ENCODE results near the gene PDE8A. TPM values are rescaled to one million over a fixed set of nuclear protein-coding genes. Genes with fewer than 3 reads are reported as not detected.

PDE8A gene
- total RNA-seq, 6 experiments from 2014 or later, result 32.7 to 40.5 (median 37.4) TPM

GRCh38 chr15:84955089-84955848 is 26.4 kb upstream of the PDE8A start:
- Histone ChIP-seq H3K27me3 (no peaks in the 10 kb centered on the region), H3K36me3 (no peaks in the 10 kb centered on the region), H3K4me3 (no peak overlapping the region), H3K9me3 (no peaks in the 10 kb centered on the region), H3K27ac (no peak overlapping the region), H3K4me1 (peaks cover 0 to 3% (median 0%) of the 10 kb centered on the region in 4 donors)
- ATAC-seq (peak; percentile 84 to 97 (median 92)), DNase-seq (peak; percentile 68 to 78 (median 72))
- 21% methylated on average over 9 of the region's 15 CpGs for WGBS (ENCODE audit: insufficient coverage, low coverage, low lambda C conversion rate, missing lambda C conversion rate)
- TF ChIP-seq POLR2A (IDR thresholded peaks at IDR 0.05) (no peak), CTCF (IDR thresholded peaks at IDR 0.05) (peak; percentile 70 to 92 (median 86))
- intact Hi-C loops (cut with DNase I), result loop anchor here (10.0 kb wide), 2 partner anchors 90 to 220 kb away; no protein-coding TSS in a partner anchor

- Histone ChIP-seq H3K4me3 (no peak overlapping the region), H3K36me3 (no peaks in the 10 kb centered on the region), H3K27me3 (no peaks in the 10 kb centered on the region), H3K9me3 (no peaks in the 10 kb centered on the region), H3K27ac (no peak overlapping the region), H3K4me1 (peaks cover 0 to 3% (median 0%) of the 10 kb centered on the region in 4 donors)
- no peak for DNase-seq
- 82% methylated on average over 2 of the region's 2 CpGs for WGBS (ENCODE audit: insufficient coverage, low coverage, low lambda C conversion rate, missing lambda C conversion rate)
- no peak for ATAC-seq
- TF ChIP-seq POLR2A (IDR thresholded peaks at IDR 0.05) (no peak), CTCF (IDR thresholded peaks at IDR 0.05) (no peak)
- intact Hi-C loops (cut with DNase I), result loop anchor here (10.0 kb wide), 2 partner anchors 89 to 219 kb away; no protein-coding TSS in a partner anchor
Measured at GRCh38 chr15:84956199-84956598, 25.5 kb upstream of the PDE8A start.

GRCh38 chr15:84960391-84961113 is 21.1 kb upstream of the PDE8A start:
- no peak for ATAC-seq
- no peak for DNase-seq
- Histone ChIP-seq H3K4me3 (no peak overlapping the region), H3K27ac (no peak overlapping the region), H3K9me3 (no peaks in the 10 kb centered on the region), H3K36me3 (no peaks in the 10 kb centered on the region), H3K27me3 (no peaks in the 10 kb centered on the region), H3K4me1 (peaks cover 0 to 3% (median 0%) of the 10 kb centered on the region in 4 donors)
- intact Hi-C loops (cut with DNase I), result loop anchor here in 1 of 2 donors (10.0 kb wide), 1 partner anchor 84 kb away; no protein-coding TSS in a partner anchor
- 76% methylated on average over 8 of the region's 13 CpGs for WGBS (ENCODE audit: insufficient coverage, low coverage, low lambda C conversion rate, missing lambda C conversion rate)
- no peak for TF ChIP-seq CTCF (IDR thresholded peaks at IDR 0.05)
- TF ChIP-seq POLR2A (IDR thresholded peaks at IDR 0.05), result no peak

- 69% methylated on average over 2 of the region's 3 CpGs for WGBS (ENCODE audit: insufficient coverage, low coverage, low lambda C conversion rate, missing lambda C conversion rate)
Measured at GRCh38 chr15:84961114-84961452, 20.6 kb upstream of the PDE8A start.

More at GRCh38 chr15:84961114-84961452, 20.6 kb upstream of the PDE8A start:
- Histone ChIP-seq H3K9me3 (no peaks in the 10 kb centered on the region), H3K27ac (no peak overlapping the region), H3K27me3 (no peaks in the 10 kb centered on the region), H3K4me3 (no peak overlapping the region), H3K36me3 (no peaks in the 10 kb centered on the region), H3K4me1 (no peaks in the 10 kb centered on the region)
- ATAC-seq (no peak), DNase-seq (no peak)
- intact Hi-C loops (cut with DNase I), result loop anchor here in 1 of 2 donors (10.0 kb wide), 1 partner anchor 84 kb away; no protein-coding TSS in a partner anchor
- TF ChIP-seq POLR2A (IDR thresholded peaks at IDR 0.05) (no peak), CTCF (IDR thresholded peaks at IDR 0.05) (no peak)

Data from right lobe of liver (tissue), 6 donors.